A549 (cell line): ENCODE results near the gene PRMT3. TPM values are rescaled to one million over a fixed set of nuclear protein-coding genes. Genes with fewer than 3 reads are reported as not detected.

ENCODE experiments used
- ATAC-seq, 2 experiments: fragments of 200-7000 bp in 1 of 2; fragments of >200 bp in 1 of 2; cut with Nextera tagmentation in 1 of 2; cut with Tn5 transposase in 1 of 2; 3 replicates each; pipeline versions ENCODE4 v1.8.0 to v1.9.1; 2018 to 2020; ENCODE audit warnings: mild to moderate bottlenecking in 1 of 2, moderate library complexity in 1 of 2
- CTCF ChIA-PET: fragments of 300-600 bp; sonication (Branson Sonifier 250); formaldehyde crosslinking; extraction: SDS; loops from one replicate; lab custom pipeline; 2021; ENCODE audit warnings: antibody characterized with exemption, inconsistent platforms; lab: Yijun Ruan, JAX
- POLR2A ChIA-PET: fragments of 350-600 bp; formaldehyde crosslinking; extraction: SDS; loops from one replicate; lab custom pipeline; 2021; ENCODE audit warnings: antibody characterized with exemption, inconsistent platforms; lab: Yijun Ruan, JAX
- DNase-seq, 2 experiments: peaks; one replicate each; pipeline versions ENCODE4 v3.0.0 to v3.0.0-alpha.2; 2011 to 2016; ENCODE audit warnings: low read depth in 1 of 2, low spot score in 1 of 2
- FAIRE-seq: peaks from 2 replicates; lab custom pipeline; 2011; peaks lifted over from hg19 to GRCh38; lab: Jason Lieb, UNC
- H3K27ac ChIP-seq, 2 experiments: fragments of >200 bp; sonication (Bioruptor Twin); formaldehyde crosslinking; 3 replicates each; pipeline ENCODE4 v1.5.1; 2016 to 2017
- H3K4me1 ChIP-seq: fragments of >200 bp; sonication (Bioruptor Twin); formaldehyde crosslinking; 3 replicates; pipeline ENCODE4 v1.6.1; 2016
- H3K4me2 ChIP-seq: fragments of >200 bp; sonication (Bioruptor Twin); formaldehyde crosslinking; 3 replicates; pipeline ENCODE4 v1.6.1; 2016
- H3K4me3 ChIP-seq: fragments of >200 bp; sonication (Bioruptor Twin); formaldehyde crosslinking; 3 replicates; pipeline ENCODE4 v1.5.1; 2016
- H3K9me3 ChIP-seq: fragments of >200 bp; sonication (Bioruptor Twin); formaldehyde crosslinking; 3 replicates; pipeline ENCODE4 v1.6.1; 2016
- CBX8 ChIP-seq: fragments of 200-600 bp; sonication (generic); IDR thresholded peaks from 2 replicates; pipeline ENCODE4 v1.6.1; 2016
- ESRRA ChIP-seq: fragments of 150-350 bp; IDR thresholded peaks from 2 replicates; pipeline ENCODE4 v1.6.1; 2014; ENCODE audit warnings: mild to moderate bottlenecking, low read length, borderline replicate concordance
- FOXS1 ChIP-seq: fragments of 250-450 bp; sonication (Bioruptor Pico); IDR thresholded peaks from 2 replicates; pipeline ENCODE4 v1.5.0; 2020; ENCODE audit warnings: mild to moderate bottlenecking, moderate library complexity
- GATA3 ChIP-seq: IDR thresholded peaks from 2 replicates; pipeline ENCODE4 v1.6.1; 2012; ENCODE audit warnings: borderline replicate concordance
- HEYL ChIP-seq: fragments of 250-450 bp; sonication (Bioruptor Pico); IDR thresholded peaks from 2 replicates; pipeline ENCODE4 v1.8.0; 2021; ENCODE audit warnings: mild to moderate bottlenecking, moderate library complexity
- HOXB5 ChIP-seq: fragments of 250-450 bp; sonication (Bioruptor Pico); IDR thresholded peaks from 2 replicates; pipeline ENCODE4 v1.5.0; 2020; ENCODE audit warnings: mild to moderate bottlenecking, moderate library complexity
- JUNB ChIP-seq: fragments of >200 bp; sonication (Bioruptor Twin); formaldehyde crosslinking; IDR thresholded peaks from 2 replicates; pipeline ENCODE4 v1.6.1; 2016
- MAFK ChIP-seq: fragments of 450-650 bp; IDR thresholded peaks from 2 replicates; pipeline ENCODE4 v1.6.1; 2014; ENCODE audit not compliant: partially characterized antibody
- POLR2AphosphoS2 ChIP-seq: conservative IDR thresholded peaks from 2 replicates; pipeline ENCODE4 v1.6.1; 2012; ENCODE audit warnings: low read length, improper control_type of control experiment, inconsistent platforms
- RARB ChIP-seq: fragments of 250-450 bp; sonication (Bioruptor Pico); IDR thresholded peaks from 2 replicates; pipeline ENCODE4 v1.8.0; 2021; ENCODE audit warnings: mild to moderate bottlenecking, moderate library complexity
- SREBF2 ChIP-seq: fragments of 450-650 bp; IDR thresholded peaks from 2 replicates; pipeline ENCODE4 v1.6.1; 2014; ENCODE audit warnings: mild to moderate bottlenecking, moderate library complexity
- ZNF302 ChIP-seq: fragments of 250-450 bp; sonication (Bioruptor Pico); IDR thresholded peaks from 2 replicates; pipeline ENCODE4 v1.9.0; 2021; ENCODE audit warnings: inconsistent platforms, mild to moderate bottlenecking, moderate library complexity
- ZSCAN20 ChIP-seq: fragments of 250-450 bp; sonication (Bioruptor Pico); IDR thresholded peaks from 2 replicates; pipeline ENCODE4 v1.8.0; 2022; ENCODE audit warnings: mild to moderate bottlenecking, moderate library complexity
- WGBS: methylation state at CpG from one replicate; pipeline ENCODE4 v1.1.6; 2017; ENCODE audit errors: missing lambda C conversion rate; 5-methylcytosine and 5-hydroxymethylcytosine counted together
- polyA plus RNA-seq, 4 experiments: library from polyadenylated mRNA; depleted of rRNA in 3 of 4; stranded (reverse); fragments of >200 nt; fragmentation: RNase III in 1 of 4; extraction: RNeasy Plus Mini Kit Qiagen cat#74134 plus additional on column Dnase treatment in 1 of 4; gene quantifications; 2 replicates in 3 of 4; 3 replicates in 1 of 4; pipeline ENCODE4 v1.2.3, GENCODE V29; 2011 to 2017
- TF ChIP-seq, protein P1 (sequence below): fragments of 250-450 bp; sonication (Bioruptor Pico); IDR thresholded peaks from 2 replicates; pipeline ENCODE4 v1.5.0; 2020; ENCODE audit warnings: low read depth, mild to moderate bottlenecking, moderate library complexity
- TF ChIP-seq, protein P2 (sequence below): fragments of 250-450 bp; sonication (Bioruptor Pico); IDR thresholded peaks from 2 replicates; pipeline ENCODE4 v1.5.0; 2021; ENCODE audit warnings: mild to moderate bottlenecking, moderate library complexity, borderline replicate concordance
- TF ChIP-seq, protein P3 (sequence below): fragments of >200 bp; sonication (Bioruptor Twin); formaldehyde crosslinking; IDR thresholded peaks from 3 replicates; pipeline ENCODE4 v1.5.1; 2016
- TF ChIP-seq, protein P4 (sequence below): fragments of 150-350 bp; IDR thresholded peaks from 2 replicates; pipeline ENCODE4 v1.6.1; 2014; ENCODE audit warnings: low read depth, mild to moderate bottlenecking, low read length
- TF ChIP-seq, protein P5 (sequence below): fragments of >200 bp; sonication (Bioruptor Twin); formaldehyde crosslinking; IDR thresholded peaks from 2 replicates; pipeline ENCODE4 v1.6.1; 2016

Gene PRMT3
- polyA plus RNA-seq, 2 of the 4 experiments (the other 2 are of a cell fraction): 34.6 to 53.9 TPM

DNA sequence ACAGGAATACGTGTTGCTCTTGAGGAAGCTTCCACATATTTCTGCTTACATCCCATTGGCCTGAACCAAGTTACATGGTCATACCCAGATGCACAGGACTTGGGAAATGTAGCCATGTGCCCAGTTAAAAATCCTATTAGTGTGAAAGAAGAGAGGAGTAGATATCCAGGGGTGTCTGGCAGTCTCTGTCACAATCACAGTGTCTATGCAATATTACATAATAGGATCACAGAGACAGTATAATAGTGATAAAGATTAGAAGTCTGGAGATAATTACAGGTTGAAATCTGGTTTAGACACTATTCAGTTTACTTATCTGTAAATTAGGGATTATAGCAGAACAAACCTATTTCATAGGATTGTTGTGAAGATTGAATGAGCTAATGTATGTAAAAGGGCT lies 149.3 kb downstream of the PRMT3 start:
- WGBS: 0% methylated on average over 1 of the region's 1 CpG
- DNase-seq: no peak
- H3K27ac ChIP-seq: no peak overlapping the region
- no peaks in the 10 kb centered on the region for H3K9me3 ChIP-seq
- TF ChIP-seq, protein P1, sequence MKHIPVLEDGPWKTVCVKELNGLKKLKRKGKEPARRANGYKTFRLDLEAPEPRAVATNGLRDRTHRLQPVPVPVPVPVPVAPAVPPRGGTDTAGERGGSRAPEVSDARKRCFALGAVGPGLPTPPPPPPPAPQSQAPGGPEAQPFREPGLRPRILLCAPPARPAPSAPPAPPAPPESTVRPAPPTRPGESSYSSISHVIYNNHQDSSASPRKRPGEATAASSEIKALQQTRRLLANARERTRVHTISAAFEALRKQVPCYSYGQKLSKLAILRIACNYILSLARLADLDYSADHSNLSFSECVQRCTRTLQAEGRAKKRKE (CRISPR knock-in tag): no peak
- no peak for TF ChIP-seq CBX8
- TF ChIP-seq, protein P2, sequence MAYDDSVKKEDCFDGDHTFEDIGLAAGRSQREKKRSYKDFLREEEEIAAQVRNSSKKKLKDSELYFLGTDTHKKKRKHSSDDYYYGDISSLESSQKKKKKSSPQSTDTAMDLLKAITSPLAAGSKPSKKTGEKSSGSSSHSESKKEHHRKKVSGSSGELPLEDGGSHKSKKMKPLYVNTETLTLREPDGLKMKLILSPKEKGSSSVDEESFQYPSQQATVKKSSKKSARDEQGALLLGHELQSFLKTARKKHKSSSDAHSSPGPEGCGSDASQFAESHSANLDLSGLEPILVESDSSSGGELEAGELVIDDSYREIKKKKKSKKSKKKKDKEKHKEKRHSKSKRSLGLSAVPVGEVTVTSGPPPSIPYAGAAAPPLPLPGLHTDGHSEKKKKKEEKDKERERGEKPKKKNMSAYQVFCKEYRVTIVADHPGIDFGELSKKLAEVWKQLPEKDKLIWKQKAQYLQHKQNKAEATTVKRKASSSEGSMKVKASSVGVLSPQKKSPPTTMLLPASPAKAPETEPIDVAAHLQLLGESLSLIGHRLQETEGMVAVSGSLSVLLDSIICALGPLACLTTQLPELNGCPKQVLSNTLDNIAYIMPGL (CRISPR knock-in tag): no peak
- TF ChIP-seq, protein P3, sequence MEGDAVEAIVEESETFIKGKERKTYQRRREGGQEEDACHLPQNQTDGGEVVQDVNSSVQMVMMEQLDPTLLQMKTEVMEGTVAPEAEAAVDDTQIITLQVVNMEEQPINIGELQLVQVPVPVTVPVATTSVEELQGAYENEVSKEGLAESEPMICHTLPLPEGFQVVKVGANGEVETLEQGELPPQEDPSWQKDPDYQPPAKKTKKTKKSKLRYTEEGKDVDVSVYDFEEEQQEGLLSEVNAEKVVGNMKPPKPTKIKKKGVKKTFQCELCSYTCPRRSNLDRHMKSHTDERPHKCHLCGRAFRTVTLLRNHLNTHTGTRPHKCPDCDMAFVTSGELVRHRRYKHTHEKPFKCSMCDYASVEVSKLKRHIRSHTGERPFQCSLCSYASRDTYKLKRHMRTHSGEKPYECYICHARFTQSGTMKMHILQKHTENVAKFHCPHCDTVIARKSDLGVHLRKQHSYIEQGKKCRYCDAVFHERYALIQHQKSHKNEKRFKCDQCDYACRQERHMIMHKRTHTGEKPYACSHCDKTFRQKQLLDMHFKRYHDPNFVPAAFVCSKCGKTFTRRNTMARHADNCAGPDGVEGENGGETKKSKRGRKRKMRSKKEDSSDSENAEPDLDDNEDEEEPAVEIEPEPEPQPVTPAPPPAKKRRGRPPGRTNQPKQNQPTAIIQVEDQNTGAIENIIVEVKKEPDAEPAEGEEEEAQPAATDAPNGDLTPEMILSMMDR: no peak
- TF ChIP-seq GATA3: no peak
- no peak for TF ChIP-seq ZSCAN20 (CRISPR knock-in tag)
- no peak for TF ChIP-seq RARB
- no peak for TF ChIP-seq HEYL (CRISPR knock-in tag)
- TF ChIP-seq HOXB5 (CRISPR knock-in tag): no peak
- no peak for TF ChIP-seq FOXS1
- TF ChIP-seq POLR2AphosphoS2: no peak
- no peak for TF ChIP-seq SREBF2
- TF ChIP-seq JUNB: no peak
- CTCF ChIA-PET: interaction anchor here (0.8 kb wide), 1 partner anchor 12 kb away, joined by 3 read pairs; no protein-coding TSS in a partner anchor
- H3K4me2 ChIP-seq: no peak overlapping the region
- ATAC-seq: no peak
- POLR2A ChIA-PET: no interaction called here
- H3K4me1 ChIP-seq: no peaks in the 10 kb centered on the region; the same call in 2 of the 3 replicates
- no peak overlapping the region for H3K4me3 ChIP-seq
- no peak for FAIRE-seq

DNA sequence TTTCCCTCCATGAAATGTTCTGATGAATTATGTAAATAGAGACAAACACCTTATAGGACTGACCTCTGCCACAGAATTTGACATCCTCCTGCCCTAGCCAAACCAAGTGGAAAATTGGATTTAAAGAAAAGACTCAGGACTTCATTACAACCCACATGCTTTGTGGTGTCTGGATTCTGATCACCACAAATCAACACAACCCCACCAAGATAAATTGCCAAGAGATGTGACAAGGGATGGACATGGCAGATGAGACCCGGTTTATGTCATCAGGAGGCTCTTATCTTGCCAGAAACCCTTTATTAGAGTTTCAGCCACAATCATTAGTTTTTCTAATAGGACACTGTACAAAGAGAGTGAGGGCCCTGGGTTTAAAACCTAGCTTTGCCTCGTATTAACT lies 154.0 kb downstream of the PRMT3 start:
- ChIA-PET CTCF (interaction anchor here (1.0 kb wide), 1 partner anchor 9 kb away, joined by 3 read pairs; no protein-coding TSS in a partner anchor), POLR2A (no interaction called here)
- WGBS: 1% methylated on average over 2 of the region's 2 CpGs
- DNase-seq (no peak), ATAC-seq (no peak), FAIRE-seq (no peak)
- no peaks in the 10 kb centered on the region for H3K9me3 ChIP-seq
- H3K27ac ChIP-seq: no peak overlapping the region
- no peaks in the 10 kb centered on the region for H3K4me1 ChIP-seq
- H3K4me2 ChIP-seq: no peak overlapping the region
- no peak for TF ChIP-seq HOXB5 (CRISPR knock-in tag)
- TF ChIP-seq, protein P4, sequence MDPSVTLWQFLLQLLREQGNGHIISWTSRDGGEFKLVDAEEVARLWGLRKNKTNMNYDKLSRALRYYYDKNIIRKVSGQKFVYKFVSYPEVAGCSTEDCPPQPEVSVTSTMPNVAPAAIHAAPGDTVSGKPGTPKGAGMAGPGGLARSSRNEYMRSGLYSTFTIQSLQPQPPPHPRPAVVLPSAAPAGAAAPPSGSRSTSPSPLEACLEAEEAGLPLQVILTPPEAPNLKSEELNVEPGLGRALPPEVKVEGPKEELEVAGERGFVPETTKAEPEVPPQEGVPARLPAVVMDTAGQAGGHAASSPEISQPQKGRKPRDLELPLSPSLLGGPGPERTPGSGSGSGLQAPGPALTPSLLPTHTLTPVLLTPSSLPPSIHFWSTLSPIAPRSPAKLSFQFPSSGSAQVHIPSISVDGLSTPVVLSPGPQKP: no peak
- TF ChIP-seq, protein P3: no peak
- no peak for TF ChIP-seq ESRRA
- TF ChIP-seq, protein P5, sequence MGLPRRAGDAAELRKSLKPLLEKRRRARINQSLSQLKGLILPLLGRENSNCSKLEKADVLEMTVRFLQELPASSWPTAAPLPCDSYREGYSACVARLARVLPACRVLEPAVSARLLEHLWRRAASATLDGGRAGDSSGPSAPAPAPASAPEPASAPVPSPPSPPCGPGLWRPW: no peak
- TF ChIP-seq MAFK: no peak
- no peak for TF ChIP-seq ZNF302 (CRISPR knock-in tag)
- H3K4me3 ChIP-seq: no peak overlapping the region
